ENCODE measurements around the gene REXO5. TPM values are rescaled to one million over a fixed set of nuclear protein-coding genes. Genes with fewer than 3 reads are reported as not detected.

REXO5 gene
- total RNA-seq, 1 experiment from 2014 or later: 6.7 TPM

- Histone ChIP-seq H2BK12ac (ENCODE audit: insufficient read length, low read depth, low read length) (no peak overlapping the region), H4K20me1 (ENCODE audit: control insufficient read depth, insufficient read depth, insufficient read length) (no peaks in the 10 kb centered on the region), H3K4me2 (ENCODE audit: insufficient read depth, insufficient read length, low read length) (no peak overlapping the region), H2BK15ac (ENCODE audit: low read depth, low read length) (no peak overlapping the region), H3K79me1 (ENCODE audit: insufficient read depth, low read depth, low read length, poor library complexity, severe bottlenecking) (no peaks in the 10 kb centered on the region), H3K27ac (ENCODE audit: insufficient read length, low read depth, low read length) (no peak overlapping the region), H3K56ac (ENCODE audit: insufficient read length, low read depth, low read length) (no peak overlapping the region), H3T11ph (ENCODE audit: low read length) (no peak overlapping the region), H2AK5ac (ENCODE audit: insufficient read length, low read length) (no peak overlapping the region), H2BK120ac (ENCODE audit: low read depth, low read length, poor library complexity, severe bottlenecking) (no peak overlapping the region), H3K18ac (ENCODE audit: insufficient read length, low read depth, low read length) (no peak overlapping the region), H3K4ac (ENCODE audit: low read depth, low read length) (no peak overlapping the region), H2BK20ac (ENCODE audit: low read depth, low read length, poor library complexity, severe bottlenecking) (no peak overlapping the region), H3K4me1 (ENCODE audit: insufficient read depth, low read length) (no peaks in the 10 kb centered on the region), H4K91ac (ENCODE audit: insufficient read length, low read depth, low read length) (no peak overlapping the region), H3K23ac (ENCODE audit: insufficient read length, low read depth, low read length) (no peak overlapping the region), H2AFZ (ENCODE audit: low read length) (no peak overlapping the region), H3K9me3 (ENCODE audit: control insufficient read depth, low read depth, low read length) (no peaks in the 10 kb centered on the region), H3K14ac (ENCODE audit: insufficient read depth, low read length) (no peak overlapping the region), H3K27me3 (ENCODE audit: insufficient read depth, low read length) (no peaks in the 10 kb centered on the region), H4K5ac (ENCODE audit: insufficient read length, low read depth, low read length) (no peak overlapping the region), H4K8ac (replicated peaks; ENCODE audit: insufficient read length, low read depth, low read length) (no peak overlapping the region), H2BK5ac (ENCODE audit: insufficient read length, low read length) (no peak overlapping the region), H3K9ac (ENCODE audit: extremely low read depth, insufficient read length, low read length) (no peak overlapping the region), H3K79me2 (ENCODE audit: insufficient read depth, low read length) (no peaks in the 10 kb centered on the region), H3K23me2 (ENCODE audit: insufficient read length, low read depth, low read length, poor library complexity, severe bottlenecking) (no peaks in the 10 kb centered on the region)
- Mint-ChIP-seq H3K27me3 (ENCODE audit: low read depth) (peaks cover 5% of the 10 kb centered on the region), H3K36me3 (ENCODE audit: insufficient read depth in 1 of 3, low read depth in 3 of 3) (peaks cover 0 to 10% (median 0%) of the 10 kb centered on the region in 3 experiments; a peak in 1 of 7 replicates), H3K9me3 (peaks cover 10 to 12% of the 10 kb centered on the region in 2 experiments), H3K4me1 (peaks cover 16 to 18% of the 10 kb centered on the region in 2 experiments), H3K27ac (no peak overlapping the region), H3K4me3 (no peak overlapping the region)
- no CpG with 5 or more reads among the region's 5 CpGs for WGBS (ENCODE audit: extremely low coverage, insufficient read length, low lambda C conversion rate)
- no peak for TF ChIP-seq CTCF (conservative IDR thresholded peaks at IDR 0.05)
- no peak for DNase-seq
These were observed 40.0 kb upstream of the REXO5 start for GRCh38 chr16:20766294-20766693.

Data from H9 (cell line).